GM12892 (cell line): Measurements from ENCODE around the gene TTC9C.

Source experiments
- POLR2A ChIP-seq: IDR thresholded peaks from 2 replicates; pipeline ENCODE4 v1.6.1; 2011; ENCODE audit warnings: low read depth, low read length, control low read depth
- POLR2AphosphoS5 ChIP-seq: IDR thresholded peaks from 2 replicates; pipeline ENCODE4 v1.6.1; 2011; ENCODE audit warnings: low read depth, low read length, control low read depth
- TAF1 ChIP-seq: IDR thresholded peaks from 2 replicates; pipeline ENCODE4 v1.6.1; 2011; ENCODE audit warnings: low read depth, mild to moderate bottlenecking, control low read depth, low read length, borderline replicate concordance

DNA sequence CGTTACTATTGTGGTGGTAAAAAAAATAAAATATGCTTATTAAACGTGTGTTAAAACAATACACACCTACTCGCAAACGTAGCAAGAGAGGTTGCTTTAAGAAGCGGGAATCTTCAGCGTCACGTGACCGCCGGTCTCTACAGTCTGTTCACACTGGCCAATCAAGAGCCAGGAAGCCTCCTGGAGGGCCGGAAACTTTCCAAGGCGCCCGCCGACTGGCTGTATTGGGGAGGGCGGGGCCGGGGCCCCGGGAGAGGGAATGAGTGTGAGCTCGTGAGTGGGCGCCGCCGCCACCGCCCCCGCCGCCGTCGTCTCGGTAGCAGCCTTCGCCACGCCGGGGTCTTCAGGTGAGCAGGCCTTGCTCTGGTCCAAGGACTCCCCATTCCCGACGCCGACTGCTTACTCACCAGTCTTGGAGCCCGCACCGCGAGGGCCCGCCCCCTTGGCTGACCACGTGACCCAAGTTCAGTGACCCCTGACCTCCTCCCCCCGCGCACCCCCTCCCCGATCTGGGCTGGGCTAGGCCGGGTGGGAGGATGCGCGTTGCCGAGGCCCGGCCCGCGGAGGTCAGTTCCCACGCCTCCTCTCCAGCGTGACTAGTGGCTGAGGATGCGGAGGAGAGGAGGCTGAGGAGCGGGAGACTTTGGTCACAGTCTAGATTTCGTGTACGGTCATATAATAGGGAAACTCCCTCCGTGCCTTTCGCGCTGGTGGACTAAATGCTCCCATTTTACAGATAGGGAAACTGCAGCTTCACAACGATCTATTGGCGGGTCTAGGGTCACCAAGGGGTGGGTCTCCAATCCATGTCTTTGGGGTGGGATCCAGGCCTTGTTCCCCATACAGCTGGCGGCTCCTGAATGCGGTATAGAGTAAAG is 43.1 kb downstream of the TTC9C start, which contains the start of gene TAF6L:
- TF ChIP-seq POLR2A: peak; percentile 73
- no peak for TF ChIP-seq TAF1
- peak; percentile 86 for TF ChIP-seq POLR2AphosphoS5
